ENCODE measurements around the gene MAFG.

- no peak for TF ChIP-seq YY1 (IDR thresholded peaks at IDR 0.05; ENCODE audit: insufficient read depth, insufficient read length)
- TF ChIP-seq SUZ12 (IDR thresholded peaks at IDR 0.05; ENCODE audit: extremely low read depth, insufficient read depth, insufficient read length): no peak
These were observed 48.4 kb downstream of the MAFG start for GRCh38 chr17:81879121-81879520.

Measured in NT2/D1 (cell line).